Mesothelial cell of epicardium (in vitro differentiated cells): ENCODE data around the gene ZNF618. TPM values are rescaled to one million over a fixed set of nuclear protein-coding genes. Genes with fewer than 3 reads are reported as not detected.

ENCODE experiments used
- DNase-seq, 2 experiments: peaks; one replicate each; pipeline ENCODE4 v3.0.0; 2021; ENCODE audit warnings: low spot score in 2 of 2; ENCODE audit not compliant: unreplicated experiment in 2 of 2
- H3K27ac Mint-ChIP-seq: 2 replicates; pipeline ENCODE4 v1.8.0; 2021; ENCODE audit warnings: mixed read lengths
- H3K27me3 Mint-ChIP-seq: 2 replicates; pipeline ENCODE4 v1.8.0; 2021; ENCODE audit warnings: low read depth, mixed read lengths
- H3K36me3 Mint-ChIP-seq: 2 replicates; pipeline ENCODE4 v1.8.0; 2021; ENCODE audit warnings: mixed read lengths
- H3K4me1 Mint-ChIP-seq: 2 replicates; pipeline ENCODE4 v1.8.0; 2021; ENCODE audit warnings: mixed read lengths
- H3K4me3 Mint-ChIP-seq: 2 replicates; pipeline ENCODE4 v1.8.0; 2021; ENCODE audit warnings: mild to moderate bottlenecking, moderate library complexity, mixed read lengths
- H3K9me3 Mint-ChIP-seq: 2 replicates; pipeline ENCODE4 v1.8.0; 2021; ENCODE audit warnings: mixed read lengths
- CTCF ChIP-seq: fragments of 200-600 bp; sonication (generic); IDR thresholded peaks from one replicate; pipeline ENCODE4 v1.5.0; 2021; ENCODE audit warnings: antibody characterized with exemption; ENCODE audit not compliant: unreplicated experiment
- total RNA-seq: library from RNA; stranded (reverse); gene quantifications from 3 replicates; pipeline ENCODE4 v1.2.1, GENCODE V29; 2021

The ZNF618 gene
- total RNA-seq, 1 donor from 2014 or later: 78.9 TPM

GRCh38 chr9:113920872-113921271, 44.8 kb downstream of the ZNF618 start:
- H3K4me3 Mint-ChIP-seq: no peak overlapping the region
- H3K27ac Mint-ChIP-seq: no peak overlapping the region

GRCh38 chr9:113921396-113921925, 45.4 kb downstream of the ZNF618 start:
- H3K4me1 Mint-ChIP-seq: no peaks in the 10 kb centered on the region
- no peak for TF ChIP-seq CTCF
- no peak overlapping the region for H3K27ac Mint-ChIP-seq
- DNase-seq: no peak
- peaks cover 46% of the 10 kb centered on the region for H3K9me3 Mint-ChIP-seq
- peaks cover 60% of the 10 kb centered on the region for H3K36me3 Mint-ChIP-seq
- no peaks in the 10 kb centered on the region for H3K27me3 Mint-ChIP-seq
- no peak overlapping the region for H3K4me3 Mint-ChIP-seq

More at GRCh38 chr9:113920872-113921271, 44.8 kb downstream of the ZNF618 start:
- no peaks in the 10 kb centered on the region for H3K27me3 Mint-ChIP-seq
- peaks cover 60% of the 10 kb centered on the region for H3K36me3 Mint-ChIP-seq
- no peaks in the 10 kb centered on the region for H3K4me1 Mint-ChIP-seq
- DNase-seq: no peak
- peaks cover 40% of the 10 kb centered on the region for H3K9me3 Mint-ChIP-seq
- TF ChIP-seq CTCF: no peak

- Mint-ChIP-seq H3K27ac (no peak overlapping the region), H3K36me3 (peaks cover 62% of the 10 kb centered on the region), H3K9me3 (peaks cover 50% of the 10 kb centered on the region), H3K4me3 (no peak overlapping the region), H3K4me1 (no peaks in the 10 kb centered on the region), H3K27me3 (no peaks in the 10 kb centered on the region)
- no peak for TF ChIP-seq CTCF
- DNase-seq: no peak
These were observed 46.1 kb downstream of the ZNF618 start for GRCh38 chr9:113922160-113922559.

- no peaks in the 10 kb centered on the region for H3K27me3 Mint-ChIP-seq
- no peak for DNase-seq
- TF ChIP-seq CTCF: no peak
- no peak overlapping the region for H3K27ac Mint-ChIP-seq
- peaks cover 79% of the 10 kb centered on the region for H3K36me3 Mint-ChIP-seq
- peaks cover 77% of the 10 kb centered on the region for H3K9me3 Mint-ChIP-seq
- no peak overlapping the region for H3K4me3 Mint-ChIP-seq
- H3K4me1 Mint-ChIP-seq: peaks cover 4% of the 10 kb centered on the region
These were observed 50.1 kb downstream of the ZNF618 start for GRCh38 chr9:113926211-113926610.

- no peak overlapping the region for H3K4me3 Mint-ChIP-seq
- no peak for TF ChIP-seq CTCF
- H3K9me3 Mint-ChIP-seq: peaks cover 71% of the 10 kb centered on the region
- no peaks in the 10 kb centered on the region for H3K27me3 Mint-ChIP-seq
- DNase-seq: no peak
- H3K36me3 Mint-ChIP-seq: peaks cover 69% of the 10 kb centered on the region
- no peak overlapping the region for H3K27ac Mint-ChIP-seq
- peaks cover 4% of the 10 kb centered on the region for H3K4me1 Mint-ChIP-seq
These were observed 51.2 kb downstream of the ZNF618 start for GRCh38 chr9:113927277-113927676.

GRCh38 chr9:113928269-113928668, 52.2 kb downstream of the ZNF618 start:
- Mint-ChIP-seq H3K4me3 (no peak overlapping the region), H3K27me3 (no peaks in the 10 kb centered on the region), H3K4me1 (peaks cover 4% of the 10 kb centered on the region), H3K36me3 (peaks cover 59% of the 10 kb centered on the region), H3K27ac (no peak overlapping the region), H3K9me3 (peaks cover 62% of the 10 kb centered on the region)
- DNase-seq: no peak
- no peak for TF ChIP-seq CTCF
